NOMO-1 treated with dmso at 0.1 percent for 144 hours (cell line): ENCODE data around the gene BID.
A peak's percentile ranks its signal among the peaks of the same experiment; 100 is the strongest.
"Not testable (repeated sequence)": the region's sequence is repeated elsewhere in the genome, so short reads cannot be mapped to it uniquely, and the experiment has no call there.

Source experiments
- DNase-seq: peaks from one replicate; lab custom pipeline; 2025; ENCODE audit not compliant: unreplicated experiment; lab: John Stamatoyannopoulos, UW

Gene BID

DNA sequence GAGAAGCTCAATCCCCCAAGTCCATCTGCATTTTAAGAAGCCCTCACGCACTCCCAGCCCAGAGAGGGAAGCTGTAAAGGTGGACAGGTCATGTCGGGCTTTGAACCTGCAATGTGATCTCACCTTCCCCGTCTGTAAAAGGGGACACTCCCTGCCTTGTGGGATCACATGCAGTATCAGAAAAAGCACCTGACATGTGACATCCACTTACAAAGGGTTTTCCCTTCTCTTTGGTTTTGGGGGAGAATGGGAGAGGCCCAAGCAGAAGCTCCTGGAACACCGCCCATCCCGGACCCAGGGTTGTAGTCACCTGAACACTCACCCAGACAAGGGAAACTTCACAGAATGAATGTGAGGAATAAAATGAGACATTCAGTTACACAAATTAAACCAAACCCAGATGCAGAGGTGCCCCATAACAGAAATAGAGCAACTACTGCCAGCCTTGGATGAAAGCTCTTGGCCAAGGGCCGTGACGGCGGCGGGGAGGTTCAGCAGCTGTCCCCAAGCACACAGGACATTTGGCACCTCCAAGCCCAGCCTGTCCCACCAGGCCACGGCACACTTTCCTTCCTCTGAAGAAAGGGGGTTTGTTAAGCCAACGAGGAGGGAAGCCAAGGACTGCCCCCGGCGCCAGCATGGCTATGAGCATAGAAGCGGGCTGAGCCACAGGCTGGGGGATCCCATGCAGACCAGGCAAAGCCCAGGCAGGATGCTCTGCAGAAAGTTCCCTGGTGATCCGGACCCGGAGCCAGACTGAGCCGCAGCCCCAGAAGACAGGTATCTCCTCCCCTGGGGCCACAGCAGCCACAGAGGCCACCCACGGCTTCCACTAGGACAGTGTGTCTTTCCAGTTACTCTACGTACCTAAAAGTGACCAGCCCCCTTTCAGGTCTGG is 3.8 kb downstream of the BID start:
- no peak for DNase-seq

DNA sequence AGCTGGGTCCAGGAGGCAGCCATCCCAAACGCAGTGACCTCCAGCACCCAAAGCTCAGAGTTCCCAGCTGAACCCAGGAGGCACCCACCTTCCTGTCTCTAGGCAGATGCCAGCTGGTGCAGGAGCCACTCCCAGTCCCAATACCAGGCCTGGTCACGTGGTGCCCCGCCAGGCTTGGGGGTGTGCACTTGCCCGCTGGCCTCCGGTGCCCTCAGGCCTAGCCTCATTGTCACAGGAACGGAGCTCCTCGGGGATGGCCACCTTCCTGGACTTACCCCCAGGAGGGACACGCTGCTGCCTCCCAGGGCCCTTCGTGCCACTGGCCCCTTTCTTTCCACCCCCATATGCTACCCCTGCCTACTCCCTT is 4.6 kb downstream of the BID start:
- no peak for DNase-seq

DNA sequence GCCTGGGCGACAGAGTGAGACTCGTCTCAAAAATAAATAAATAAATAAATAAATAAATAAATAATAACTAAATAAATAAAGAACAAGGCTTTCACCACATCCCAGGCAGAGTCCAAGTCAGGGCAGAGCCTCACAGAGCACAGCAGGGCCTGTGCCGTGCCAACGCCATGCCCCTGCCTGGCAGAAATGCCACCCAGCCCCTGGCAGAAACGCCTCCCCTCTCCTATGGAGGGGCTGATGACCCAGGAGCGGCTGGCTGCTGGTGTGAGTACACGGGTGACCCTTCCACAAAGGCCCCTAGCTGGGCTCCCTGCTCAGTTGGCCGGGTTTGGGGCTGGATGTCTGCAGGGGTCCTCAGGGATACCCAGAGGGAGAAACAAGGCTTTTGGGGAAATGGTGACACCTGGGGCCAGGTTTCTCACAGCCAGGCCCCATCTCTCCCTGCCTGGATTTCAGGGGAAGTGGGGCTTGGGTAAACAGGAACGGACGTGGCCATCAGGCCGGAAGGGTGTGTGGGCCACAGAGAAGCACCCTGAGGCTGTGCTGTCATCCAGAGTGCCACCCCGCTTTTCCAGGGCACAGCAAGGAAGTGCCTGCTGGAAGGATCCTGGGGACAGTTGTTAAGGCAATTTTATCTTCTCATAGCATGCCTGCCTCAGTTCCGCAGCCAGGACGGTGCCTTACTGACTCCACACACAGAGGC is 5.1 kb downstream of the BID start:
- DNase-seq = no peak

DNA sequence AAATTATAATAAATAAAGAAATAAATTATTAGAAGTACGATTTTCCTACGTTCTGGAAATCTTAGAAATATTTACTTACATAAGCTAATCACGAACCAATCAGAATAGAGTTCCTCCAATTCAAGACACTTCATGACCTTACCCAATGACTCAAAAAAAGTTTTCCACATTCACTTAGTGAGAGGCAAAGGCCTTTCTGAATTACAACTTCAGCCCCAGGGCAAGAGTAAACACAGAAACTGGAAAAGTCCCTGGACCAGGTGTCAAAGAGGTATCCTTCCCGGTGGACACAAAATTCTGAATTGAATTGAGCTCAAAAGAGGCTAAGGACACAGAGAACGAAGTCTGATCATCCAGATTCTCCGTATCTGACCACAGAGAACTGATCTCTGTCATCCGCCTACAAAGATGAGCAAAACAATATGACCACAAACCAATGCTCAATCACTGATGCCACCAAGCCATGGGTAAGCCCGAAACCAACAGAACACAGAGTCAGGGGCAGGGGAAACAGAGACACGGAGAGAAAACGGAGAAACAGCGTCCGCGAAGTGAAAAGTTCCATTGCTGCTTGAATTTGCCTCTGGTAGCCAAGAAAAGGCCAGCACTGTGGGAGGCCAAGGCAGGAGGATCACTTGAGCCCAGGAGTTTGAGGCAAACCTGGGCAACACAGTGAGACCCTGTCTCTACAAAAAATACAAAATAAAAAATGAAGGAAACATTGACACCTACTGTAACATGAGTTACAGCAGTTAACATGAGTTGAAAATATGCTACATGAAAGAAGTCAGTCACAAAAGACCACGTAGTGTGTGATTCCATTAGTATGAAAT is 6.8 kb downstream of the BID start:
- no peak for DNase-seq

DNA sequence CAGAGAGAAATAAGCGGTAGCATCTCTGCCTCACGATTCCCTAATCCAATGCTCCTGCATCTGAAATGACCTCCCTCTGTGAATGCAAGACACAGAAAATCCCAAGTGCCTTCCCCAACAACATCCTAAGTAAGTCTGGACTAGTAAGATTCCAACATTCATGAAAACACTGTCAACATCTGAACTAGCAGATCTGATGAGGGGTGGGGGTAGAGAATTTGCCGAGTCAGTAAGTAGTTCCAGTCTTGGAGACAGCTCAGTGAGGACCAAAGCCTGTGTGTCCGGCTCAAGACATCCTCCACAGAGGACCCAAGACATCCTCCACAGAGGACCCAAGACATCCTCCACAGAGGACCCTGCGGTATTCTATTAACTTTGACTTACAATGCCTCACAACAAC is 9.4 kb downstream of the BID start:
- not testable (repeated sequence) for DNase-seq

DNA sequence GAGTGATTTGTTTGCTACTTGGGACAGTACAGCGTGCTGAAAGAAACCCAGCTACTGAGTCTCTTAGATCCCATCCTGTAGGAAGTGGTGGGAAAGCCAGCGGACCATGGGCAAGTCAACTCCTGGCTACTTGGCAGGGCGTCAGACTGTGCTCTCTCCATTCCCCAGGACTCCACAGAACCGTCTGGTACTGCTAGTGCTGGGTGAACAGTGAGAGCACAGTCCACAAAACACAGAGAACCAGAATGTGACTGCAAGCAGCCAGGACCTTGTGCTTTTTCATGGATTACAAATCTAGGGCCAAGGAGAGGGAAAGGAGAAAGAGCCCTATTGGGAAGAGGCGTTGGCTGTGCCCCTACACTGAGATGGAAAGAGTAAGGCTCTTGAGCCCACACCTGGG is 10.2 kb downstream of the BID start:
- no peak for DNase-seq

DNA sequence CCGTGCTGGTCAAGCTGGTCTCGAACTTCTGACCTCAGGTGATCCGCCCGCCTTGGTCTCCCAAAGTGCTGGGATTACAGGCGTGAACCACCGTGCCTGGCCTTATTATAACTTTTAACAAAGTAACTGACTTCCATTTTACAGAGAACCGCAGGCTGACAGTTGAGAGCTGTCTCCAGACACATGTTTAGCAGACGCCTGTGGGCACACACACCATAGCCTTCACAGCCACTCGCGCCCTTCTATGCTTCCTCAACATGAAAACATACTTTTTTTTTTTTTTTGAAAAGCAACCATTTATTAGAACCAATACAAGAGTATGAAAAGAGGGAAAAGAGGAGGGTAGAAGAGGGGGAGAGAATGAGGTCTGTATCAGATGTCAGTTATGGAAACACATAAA is 10.8 kb downstream of the BID start:
- DNase-seq = peak; percentile 19

DNA sequence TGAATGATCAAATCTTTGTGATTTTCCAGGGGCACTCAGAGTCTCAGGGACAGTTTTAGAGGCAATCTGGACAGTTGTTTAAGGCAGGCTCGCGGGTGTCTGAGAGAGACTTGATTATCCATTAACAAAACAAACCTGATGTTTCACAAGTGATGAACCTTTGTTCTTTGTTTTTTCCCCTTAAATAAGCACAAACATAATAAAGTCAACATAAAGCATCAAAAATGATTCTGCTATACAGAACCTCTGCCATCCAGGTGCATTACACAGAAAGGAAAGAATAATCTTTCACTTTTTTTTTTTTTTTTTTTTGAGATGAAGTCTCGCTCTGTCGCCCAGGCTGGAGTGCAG is 13.2 kb downstream of the BID start:
- DNase-seq = no peak

DNA sequence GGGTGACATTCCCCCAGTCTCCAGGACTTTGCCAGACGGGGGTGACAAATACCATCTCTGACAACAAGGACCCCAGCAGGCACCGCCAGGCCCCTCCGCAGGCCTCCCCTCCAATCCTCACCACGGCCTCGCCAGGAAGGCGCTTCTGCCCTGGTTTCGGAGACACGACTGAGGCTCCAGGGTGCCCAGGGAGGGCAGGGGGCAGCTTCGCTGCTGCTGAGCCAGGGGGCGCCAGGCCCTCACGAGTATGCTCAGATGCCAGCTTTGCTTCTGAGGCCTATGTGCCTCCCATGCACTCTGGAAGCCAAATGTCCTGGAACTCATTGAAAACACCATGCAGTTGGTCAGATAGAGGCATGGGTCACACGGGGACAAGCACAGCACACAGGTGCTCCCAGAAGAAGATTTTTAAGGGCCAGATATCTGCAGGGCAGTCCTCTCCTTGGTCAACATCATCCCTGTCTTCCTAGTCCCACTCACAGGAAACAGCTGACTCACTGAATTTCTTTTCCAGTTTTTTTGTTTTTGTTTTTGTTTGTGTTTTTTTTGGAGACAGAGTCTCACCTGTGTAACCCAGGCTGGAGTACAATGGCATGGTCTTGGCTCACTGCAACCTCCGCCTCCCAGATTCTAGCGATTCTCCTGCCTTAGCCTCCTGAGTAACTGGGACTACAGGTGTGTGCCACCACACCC is 19.9 kb downstream of the BID start:
- DNase-seq = no peak

DNA sequence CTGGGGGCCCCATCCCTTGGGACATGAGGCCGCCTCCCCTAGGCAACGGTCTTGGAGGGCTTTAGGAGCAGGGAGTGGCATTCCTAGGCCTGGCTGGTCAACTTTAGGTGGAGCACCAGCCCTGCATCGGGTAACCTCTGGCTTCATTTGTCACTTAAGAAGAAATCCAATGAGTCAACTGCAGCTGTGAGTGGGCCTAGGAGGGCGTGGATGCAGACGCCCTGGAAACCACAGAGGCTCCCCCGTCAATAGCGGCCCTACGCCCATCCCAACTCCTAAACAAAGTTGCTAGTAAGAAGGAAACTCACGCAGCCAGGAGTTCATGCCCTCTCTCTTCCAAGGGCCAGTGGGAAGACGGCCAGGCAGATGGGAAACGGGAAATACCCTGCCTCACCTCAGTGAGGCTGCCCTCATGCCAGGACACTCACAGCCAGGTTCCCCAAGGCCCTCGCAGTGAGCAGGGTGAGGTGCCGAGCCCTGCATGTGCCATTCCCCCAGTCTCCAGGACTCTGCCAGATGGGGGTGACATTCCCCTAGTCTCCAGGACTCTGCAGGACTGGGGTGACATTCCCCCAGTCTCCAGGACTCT is 20.8 kb downstream of the BID start:
- DNase-seq = no peak

DNA sequence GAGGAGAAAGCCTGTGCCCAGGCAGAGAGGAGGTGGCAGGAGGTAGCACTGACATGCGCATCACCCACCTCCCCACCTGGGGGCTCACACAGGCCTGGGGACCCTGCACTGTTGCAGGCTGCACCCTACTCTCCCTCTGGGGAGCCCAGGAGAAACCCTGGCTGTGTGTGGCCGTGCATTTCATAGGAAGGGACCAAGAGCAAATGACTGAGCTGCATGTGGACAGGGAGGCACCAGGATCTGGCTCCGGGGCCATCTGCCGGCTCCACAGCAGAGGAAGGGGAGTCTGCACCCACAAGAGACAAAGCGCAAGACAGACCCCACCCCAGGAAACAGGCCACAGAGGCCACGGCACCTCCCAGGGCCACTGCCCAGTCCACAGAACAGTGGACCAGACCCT is 22.7 kb downstream of the BID start:
- no peak for DNase-seq

DNA sequence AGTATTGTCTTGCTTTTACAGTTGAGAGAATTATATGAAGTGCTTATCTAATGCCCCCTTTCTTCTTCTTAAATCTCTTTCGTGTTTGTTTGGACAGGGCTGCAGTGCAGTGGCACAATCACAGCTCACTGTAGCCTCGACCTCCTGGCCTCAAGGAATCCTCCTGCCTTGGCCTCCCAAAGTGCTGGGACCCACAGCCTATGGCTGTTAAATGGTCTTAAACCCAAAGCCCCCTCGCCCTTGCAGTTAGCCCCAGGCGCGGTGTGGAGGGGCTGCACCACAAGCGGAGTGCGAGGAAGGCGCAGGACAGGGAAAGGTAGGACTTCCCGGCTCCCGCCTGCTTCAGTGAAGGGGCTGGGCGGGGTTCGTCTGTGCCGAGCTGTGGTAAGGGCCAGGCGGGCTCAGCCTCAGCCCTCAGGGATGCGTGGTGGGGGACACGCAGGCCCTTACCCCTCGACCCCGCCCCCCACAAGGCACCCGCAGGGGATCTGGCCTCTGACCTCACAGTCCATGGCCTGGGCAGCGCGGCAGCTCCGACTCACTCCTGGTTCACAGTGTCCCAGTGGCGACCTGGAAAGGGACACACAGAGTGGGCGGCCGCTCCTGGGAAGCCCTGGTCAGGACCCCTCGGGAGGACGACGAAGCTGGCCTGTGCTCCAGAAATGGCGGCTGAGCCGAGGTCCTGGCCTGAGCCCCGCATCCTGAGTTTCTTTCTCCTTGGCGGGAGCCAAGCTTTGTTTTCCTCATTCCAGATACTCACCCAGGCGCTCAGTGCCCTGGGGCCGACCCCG is 24.5 kb downstream of the BID start:
- DNase-seq = no peak

DNA sequence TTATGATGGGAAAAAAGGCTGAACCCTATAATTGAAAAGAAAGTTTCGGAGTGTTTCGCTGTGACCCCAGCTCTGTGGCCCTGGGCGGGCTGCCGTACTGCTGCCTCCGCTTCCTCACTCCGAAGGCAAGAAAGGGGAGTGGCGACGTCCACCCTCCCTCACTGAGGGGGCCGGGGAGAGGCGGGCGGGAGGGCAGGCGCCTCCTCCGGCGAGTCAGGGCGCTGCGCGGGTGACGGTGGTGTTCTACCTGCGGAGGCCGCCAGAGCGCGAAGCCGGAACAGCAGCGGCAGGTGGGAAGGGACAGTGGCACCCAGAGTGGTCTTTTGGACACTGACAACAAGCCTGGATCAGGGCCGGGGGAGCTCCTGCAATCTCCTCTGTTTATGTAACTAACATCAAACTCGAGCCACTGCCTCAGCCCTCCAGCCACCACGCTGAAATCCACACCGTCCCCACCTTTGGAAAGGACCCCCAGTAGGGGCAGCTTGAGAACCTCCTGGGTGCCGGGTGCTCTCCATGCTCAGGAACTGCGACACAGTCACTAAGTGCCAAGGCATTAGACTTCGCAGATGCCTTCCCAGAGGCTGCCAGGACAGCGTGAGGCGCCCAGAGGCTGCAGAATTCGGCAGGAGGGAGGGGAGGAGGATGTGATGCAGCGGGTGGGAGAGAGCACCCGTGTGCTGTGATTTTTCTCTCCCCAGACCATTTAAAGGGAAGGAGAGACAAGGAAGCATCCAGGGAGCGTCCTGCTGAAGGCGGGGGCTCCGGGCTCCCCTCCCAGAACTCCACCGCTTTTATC is 25.5 kb downstream of the BID start:
- DNase-seq = no peak

DNA sequence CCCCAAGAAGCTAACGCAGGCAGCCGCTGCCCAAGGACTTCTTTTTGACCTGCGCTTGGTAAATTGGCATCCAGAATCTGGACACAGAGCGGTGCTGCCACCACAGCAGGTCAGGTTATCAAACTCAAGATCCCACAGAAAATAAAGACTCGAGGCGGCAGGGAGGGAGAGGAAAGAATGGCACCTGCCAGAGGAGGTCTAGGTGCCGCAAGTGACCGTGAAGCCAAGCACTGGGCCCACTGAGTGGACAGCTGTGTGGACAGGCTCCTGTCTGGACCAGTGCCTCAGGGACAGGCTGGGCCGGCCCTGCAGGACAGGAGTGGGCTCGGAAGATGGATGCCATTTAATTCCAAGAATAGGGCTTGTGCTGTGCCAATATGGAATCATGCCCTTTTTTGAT is 27.4 kb downstream of the BID start:
- DNase-seq = no peak

DNA sequence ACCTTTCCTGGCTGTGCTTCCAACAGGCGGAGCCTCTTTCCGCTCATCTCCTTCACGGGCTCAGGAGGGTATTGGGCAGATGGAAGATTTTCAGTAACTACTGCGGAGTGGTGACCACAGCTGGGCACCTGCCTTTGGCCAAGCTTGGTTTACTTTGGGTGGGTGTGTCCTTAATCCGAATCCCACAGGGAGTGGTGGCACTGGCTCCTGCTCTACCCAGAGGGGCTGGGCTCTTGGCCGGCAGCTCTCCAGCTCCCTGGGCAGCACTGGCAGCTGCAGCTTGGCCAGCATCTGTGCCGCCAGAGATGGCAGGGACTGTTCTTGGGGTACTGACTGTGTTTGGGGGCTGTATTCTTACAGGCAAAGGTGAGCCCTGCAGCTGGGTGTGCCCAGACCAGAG is 29.8 kb downstream of the BID start:
- DNase-seq = no peak

DNA sequence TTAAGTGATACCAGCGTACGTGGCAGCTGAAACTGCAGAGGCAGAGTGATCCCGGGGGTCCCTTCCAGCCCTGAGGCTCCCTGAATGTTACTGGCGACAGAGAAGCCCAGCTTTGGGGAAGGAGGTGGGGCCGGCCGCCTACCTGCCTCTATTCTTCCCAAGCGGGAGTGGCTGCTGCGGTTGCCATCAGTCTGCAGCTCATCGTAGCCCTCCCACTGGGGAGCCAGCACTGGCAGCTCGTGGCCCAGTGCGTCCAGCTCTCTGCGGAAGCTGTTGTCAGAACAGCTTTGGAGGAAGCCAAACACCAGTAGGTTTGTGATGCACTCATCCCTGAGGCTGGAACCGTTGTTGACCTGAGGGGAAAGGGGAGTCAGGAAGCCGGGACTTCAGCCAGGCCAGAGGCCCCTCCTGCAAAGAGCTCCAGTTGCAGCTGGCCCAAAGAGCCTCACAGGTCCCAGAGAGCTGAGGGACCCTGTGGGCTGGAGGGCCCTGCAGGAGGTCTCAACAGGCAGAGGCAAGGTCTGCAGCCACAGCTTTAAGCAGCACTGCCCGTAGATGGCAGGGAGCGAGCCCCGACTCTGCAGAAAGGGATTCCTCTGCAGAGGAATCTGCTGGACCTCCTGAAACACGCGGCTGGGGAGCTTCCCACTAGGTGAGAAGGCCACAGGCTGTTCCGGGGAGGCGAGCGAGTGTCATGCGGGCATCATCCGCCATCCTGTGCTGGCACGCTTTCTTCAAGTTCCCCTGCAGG is 30.4 kb downstream of the BID start:
- DNase-seq = no peak

DNA sequence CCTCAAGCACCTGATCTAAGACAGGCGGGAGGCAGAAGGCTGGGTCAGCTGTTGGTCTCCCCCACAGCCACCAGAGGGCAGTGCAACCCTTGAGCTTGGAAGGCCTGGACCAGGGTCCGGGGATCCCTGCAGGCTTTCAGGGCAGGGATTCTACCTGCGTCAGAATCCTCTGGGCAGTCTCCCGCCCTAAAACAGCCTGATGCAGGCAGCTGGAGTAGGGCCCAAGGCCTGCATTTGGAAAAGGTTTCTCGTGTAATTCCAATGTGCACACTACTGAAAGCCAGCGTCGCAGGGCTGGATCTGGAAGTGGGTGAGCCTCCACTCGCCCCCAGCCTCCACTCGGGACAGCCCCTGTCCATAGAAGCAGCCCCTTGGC is 31.8 kb downstream of the BID start:
- no peak for DNase-seq

DNA sequence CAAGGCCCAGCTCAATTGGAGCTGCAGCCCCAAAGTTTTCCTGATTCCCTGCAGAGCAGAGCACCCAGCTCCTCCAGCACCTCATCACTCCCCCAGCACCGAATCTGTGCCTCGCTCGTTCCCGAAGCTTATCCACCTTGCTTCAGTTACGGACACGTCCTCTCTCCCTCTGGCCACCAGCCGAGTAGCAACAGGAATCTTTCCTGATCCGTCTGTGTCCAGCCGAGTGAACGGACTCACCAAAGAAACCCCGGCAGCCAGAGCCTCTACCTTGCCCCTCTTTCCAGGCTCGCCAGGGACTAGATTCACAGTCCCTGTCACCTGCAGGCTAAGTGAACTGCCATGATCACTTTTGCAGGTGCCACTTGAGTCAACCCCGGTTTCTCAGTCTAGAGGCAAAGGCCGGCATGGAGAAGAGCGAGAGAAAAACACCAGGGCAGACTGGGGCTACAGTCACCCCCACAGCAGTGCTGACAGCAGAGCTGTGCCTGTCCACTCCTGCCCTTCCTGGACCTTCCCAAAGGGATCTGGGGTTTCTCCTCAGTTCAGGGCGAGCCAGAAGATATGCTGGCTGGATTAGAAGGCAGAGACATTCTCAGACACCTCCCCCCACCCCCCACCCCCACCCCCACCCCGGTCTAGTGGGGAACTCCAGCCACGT is 32.3 kb downstream of the BID start:
- no peak for DNase-seq
